DMS53 treated with DMSO at 0.1 percent for 48 hours (cell line): ENCODE measurements around the gene GALNT17.

Experiments used
- DNase-seq: peaks from one replicate; lab custom pipeline; 2025; ENCODE audit not compliant: unreplicated experiment; lab: John Stamatoyannopoulos, UW

The GALNT17 gene

DNA sequence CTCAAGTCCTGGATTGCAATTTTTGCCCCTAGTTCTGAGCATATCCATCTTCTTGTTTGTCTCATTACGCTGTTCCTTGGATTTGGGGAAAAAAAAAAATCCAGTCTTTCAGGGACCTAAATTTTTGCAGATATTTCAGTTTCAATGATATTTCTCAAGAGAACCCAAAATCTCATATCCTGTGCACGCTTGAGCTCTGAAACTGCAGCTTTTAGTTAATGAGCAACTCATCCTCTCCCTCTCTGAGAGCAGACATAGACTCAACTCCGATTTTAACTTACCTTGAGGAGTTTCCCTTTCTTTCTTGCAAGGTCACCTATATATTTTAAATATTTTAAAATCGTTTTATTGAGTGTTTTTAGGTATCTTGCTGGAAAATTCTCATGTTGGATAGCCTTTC is 200.3 kb downstream of the GALNT17 start:
- DNase-seq: no peak

DNA sequence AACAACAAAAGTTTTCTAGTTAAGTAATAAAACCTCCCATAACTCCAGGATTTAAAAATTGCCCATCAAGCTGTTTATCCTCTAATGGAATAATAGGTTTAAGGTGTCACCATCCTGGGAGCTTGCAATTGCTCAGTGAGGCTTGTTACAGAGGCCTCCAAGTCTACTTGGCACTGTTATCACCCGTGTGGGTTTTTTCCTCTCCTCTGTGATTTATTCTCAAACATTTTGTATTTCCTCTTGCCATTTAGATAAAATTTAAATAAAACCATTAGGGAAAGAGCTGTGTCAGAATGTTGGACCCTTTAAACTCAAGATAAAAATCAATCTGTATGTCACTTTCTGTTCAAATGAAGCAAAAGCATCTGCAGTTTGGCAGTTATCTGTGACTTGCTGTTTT is 202.6 kb downstream of the GALNT17 start:
- DNase-seq: no peak

DNA sequence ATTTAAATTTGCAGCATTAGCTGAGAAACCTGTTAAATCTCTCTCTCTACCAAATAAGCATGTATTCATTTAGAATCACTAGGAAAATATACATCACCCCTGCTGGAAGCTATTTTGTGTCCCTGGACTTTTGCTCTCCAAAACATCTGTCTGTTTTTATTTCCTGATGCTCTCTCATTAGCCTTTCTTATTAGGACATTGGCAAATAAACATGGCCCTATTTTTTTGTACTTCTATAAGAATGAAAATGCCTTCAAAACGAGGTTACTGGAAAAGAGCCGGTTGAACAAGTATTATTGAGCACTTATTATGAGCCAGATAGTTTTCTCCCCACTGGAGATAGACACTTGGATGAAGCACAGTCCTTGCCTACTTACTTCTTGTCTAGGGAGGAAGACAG is 206.9 kb downstream of the GALNT17 start:
- DNase-seq: no peak

DNA sequence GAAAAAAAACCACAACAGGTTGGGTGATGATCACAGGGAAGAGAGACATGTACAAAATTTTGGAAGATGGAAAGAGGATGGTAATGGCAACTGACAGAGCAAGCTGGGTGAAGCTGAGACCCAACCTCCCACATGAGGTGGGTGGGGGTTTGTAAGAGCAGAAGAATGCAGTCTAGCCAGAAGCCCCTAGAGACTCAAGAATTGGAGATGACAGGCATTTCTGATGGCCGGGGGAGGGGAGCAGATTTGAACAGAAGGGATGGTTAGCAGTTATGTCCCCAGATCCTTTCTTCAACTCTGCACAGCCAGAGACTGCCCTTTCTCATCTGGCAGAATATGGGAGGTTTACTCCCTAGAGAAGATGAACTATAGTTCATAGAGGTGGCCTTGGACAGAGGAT is 208.0 kb downstream of the GALNT17 start:
- no peak for DNase-seq

DNA sequence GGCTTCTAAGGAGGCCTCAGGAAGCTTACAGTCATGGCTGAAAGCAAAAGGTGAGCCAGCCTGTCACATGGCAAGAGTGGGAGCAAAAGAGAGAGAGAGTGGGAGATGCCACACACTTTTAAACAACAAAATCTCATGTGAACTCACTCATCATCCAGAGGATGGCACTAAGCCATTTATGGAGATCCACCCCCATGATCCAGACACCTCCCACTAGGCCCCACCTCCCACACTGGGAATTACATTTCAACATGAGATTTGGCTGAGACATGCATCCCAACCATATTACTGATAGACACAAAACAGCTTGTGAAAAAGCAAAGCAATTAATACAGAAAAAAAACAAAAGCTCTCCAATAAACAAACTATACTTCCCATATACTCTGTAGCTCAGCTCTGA is 210.3 kb downstream of the GALNT17 start:
- DNase-seq: no peak

DNA sequence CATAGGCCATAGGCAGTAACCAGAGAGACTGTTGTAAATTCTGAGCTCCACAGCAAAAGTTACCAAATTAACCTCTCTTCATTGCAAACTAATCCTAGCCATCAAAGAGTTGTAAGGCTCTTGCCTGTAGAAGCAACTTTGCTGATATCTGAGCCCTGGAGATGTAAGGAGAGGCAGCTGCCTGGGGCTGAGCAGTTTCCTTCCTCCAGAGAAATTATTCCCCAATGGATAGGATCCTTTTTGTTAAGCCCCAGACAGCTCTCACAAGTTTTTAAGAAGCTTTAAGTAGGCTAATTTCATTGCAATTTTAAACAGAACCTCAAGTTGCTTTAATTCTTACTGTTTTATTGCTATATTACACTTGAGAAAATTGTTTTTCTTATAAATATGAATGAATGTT is 211.1 kb downstream of the GALNT17 start:
- no peak for DNase-seq

GRCh38 chr7:71343892-71344291 is 211.9 kb downstream of the GALNT17 start:
- DNase-seq: no peak

GRCh38 chr7:71345117-71345884 is 213.4 kb downstream of the GALNT17 start:
- no peak for DNase-seq

DNA sequence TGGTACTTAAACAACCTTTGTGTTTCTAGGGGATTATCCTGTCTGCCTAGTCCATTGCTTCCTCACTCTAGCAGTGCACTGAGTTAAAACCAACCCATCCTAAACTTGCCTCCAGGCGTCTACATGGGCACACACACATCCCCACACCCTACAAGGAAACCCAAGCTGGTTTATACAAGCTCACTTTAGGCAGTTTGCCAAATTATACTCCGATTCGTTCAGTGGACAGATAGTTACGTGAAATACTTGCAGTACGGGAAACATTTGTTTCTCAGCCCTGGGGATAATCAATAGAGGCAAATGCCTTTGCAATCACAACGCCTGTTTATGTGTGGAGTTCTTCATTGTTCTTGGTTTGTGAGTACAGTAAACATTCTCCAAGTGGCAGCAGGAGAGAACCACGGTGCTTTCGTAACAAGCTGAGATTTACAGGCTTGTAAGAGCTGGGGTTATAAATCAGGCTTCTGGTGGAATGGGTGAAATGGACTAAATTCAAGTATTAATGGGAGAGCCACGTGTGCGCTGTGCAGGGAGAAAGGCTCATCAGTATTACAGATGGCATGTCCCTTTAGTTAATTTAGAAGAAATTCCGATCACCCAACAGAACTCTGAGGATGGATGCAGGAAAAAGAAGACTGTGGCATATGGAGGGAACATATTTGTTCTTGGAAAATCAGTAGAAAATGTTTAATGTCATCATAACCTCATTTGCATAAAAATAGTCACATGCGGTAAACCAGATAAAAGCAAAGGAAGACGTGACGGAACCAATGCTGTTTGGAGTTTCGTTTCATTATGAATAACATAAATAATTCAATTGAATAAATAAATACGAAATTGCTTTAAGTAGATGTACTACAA is 217.1 kb downstream of the GALNT17 start:
- no peak for DNase-seq

DNA sequence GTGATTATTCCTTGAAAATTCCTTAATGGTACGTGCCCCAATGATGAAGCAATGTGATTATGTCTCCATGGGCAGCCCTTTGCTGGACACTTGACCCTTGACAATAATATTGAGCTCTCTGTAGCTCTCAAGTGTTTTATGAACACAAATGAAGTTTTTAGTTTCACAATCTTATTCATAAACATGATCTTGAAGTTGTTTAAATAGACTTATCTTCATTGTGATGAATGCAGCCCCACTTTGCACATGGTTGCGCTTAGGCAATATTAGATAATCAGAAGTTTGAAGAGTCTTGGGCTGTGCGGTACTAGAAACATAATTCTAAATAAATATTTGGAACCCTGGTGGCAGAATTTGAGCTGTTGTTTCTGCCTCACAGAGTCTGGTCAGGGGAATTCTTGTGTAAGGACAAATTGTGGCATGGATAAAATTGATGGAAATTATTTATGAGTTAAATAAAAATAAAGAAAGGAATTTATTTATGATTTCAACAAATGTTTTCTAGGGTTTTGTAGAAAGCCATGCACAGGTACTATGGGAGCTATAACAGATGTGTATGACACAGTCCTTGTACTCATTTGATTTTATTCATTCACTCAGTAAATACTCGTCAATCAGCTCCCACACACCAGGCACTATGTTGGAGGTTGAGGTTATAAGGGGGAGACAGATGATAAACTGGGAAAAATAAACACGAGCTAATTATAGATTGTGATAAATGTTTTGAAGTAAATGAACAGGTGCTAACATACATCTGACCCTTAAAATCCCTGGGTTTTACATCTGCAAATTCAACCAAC is 217.9 kb downstream of the GALNT17 start:
- no peak for DNase-seq

DNA sequence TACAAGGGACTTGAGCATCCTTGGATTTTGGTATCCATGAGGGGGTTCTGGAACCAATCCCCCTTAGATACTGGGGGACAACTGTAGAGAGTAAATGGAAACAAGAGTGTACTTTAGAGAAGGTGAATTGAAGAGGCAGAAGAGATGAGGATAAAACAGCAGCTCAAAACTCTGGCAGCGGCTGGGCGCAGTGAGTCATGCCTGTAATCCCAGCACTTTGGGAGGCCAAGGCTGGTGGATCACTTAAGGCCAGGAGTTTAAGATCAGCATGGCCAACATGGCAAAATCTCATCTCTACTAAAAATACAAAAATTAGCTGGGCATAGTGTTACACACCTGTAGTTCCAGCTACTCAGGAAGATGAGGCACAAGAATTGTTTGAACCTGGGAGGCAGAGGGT is 218.7 kb downstream of the GALNT17 start:
- no peak for DNase-seq

GRCh38 chr7:71354716-71355115 is 222.8 kb downstream of the GALNT17 start:
- DNase-seq: no peak

DNA sequence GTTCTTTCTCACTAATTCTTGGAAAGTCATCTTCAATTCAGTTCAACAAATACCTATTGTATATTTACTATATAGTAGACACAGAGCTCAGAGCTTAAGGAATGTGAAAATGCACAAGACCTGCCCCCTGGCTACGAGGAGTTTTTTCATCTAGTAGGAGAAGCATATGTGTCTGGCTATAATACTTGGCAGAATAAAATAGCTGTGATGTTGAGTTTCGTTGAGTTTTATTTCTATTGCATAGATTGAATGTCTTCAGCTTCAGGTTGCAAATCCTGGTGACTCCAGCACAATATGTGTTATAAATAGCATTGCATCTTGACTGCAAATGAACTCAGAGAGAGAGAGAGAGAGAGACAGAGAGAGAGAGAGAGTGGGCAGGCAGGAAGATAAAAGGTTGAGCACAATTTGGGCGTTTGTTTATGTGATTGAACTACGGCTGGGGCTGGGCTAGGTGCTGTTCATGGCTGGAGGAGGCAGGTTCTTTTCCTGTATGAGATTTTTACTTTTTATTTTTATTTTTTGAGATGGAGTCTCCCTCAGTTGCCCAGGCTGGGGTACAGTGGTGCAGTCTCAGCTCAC is 229.6 kb downstream of the GALNT17 start:
- no peak for DNase-seq

DNA sequence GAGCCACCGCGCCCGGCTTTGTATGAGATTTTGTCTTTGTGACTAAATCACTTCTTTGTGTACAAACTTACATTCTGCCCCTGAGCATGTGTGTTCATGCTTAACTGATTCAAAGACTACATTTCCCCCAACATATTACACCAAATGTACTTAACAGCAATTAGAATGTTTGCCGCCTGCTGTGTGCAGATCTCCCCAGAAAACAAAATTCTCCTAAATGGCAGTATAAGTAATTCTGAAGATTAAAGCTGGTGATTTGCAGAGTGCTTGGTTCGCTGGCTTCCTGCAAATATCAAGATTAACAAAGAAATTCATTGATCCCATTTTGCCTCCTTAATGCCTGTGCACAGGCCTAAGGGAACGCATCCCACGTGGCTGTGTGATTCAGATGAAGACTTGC is 230.3 kb downstream of the GALNT17 start:
- DNase-seq: no peak

- no peak for DNase-seq
Observed at GRCh38 chr7:71363223-71363622, 231.3 kb downstream of the GALNT17 start.

DNA sequence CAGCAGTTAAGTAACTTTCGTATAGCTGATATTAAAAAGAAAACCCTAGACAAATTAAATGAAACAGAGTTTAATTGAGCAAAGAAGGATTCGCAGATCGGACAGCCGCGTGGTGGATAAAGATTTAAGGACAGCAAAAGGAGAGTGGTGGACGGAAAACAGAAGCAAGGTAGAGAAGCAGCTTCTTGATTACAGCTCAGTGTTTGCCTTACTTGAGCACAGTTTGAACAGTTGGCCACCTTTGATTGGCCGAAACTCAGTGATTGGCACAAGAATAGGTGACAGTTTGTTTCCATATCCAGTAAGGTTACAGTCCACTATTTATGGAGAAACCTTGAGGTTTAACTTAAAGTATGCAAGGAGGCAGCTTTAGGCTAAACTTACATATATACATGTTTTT is 231.7 kb downstream of the GALNT17 start:
- no peak for DNase-seq

DNA sequence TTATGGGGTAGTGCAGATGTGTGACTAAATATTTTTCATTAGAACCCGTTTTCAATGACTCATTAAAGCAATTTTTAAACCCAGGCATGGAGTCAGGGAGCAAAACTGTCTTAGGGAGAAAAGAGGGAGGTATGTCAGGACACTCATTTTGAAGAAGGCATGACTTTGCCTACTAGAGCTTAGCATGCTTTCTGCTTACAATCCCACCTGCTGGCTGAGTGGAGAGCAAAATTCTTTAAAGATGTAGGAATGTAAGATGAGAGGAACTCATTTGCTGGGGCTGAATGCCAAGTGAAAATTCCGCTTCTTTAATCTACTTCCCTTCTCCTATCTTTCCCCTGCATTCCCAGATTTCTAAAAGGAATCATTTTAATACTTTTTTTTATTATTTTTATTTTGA is 232.6 kb downstream of the GALNT17 start:
- DNase-seq: no peak

GRCh38 chr7:71372991-71373390 is 241.0 kb downstream of the GALNT17 start:
- no peak for DNase-seq

- DNase-seq: no peak
Observed at GRCh38 chr7:71377062-71377461, 245.1 kb downstream of the GALNT17 start.

DNA sequence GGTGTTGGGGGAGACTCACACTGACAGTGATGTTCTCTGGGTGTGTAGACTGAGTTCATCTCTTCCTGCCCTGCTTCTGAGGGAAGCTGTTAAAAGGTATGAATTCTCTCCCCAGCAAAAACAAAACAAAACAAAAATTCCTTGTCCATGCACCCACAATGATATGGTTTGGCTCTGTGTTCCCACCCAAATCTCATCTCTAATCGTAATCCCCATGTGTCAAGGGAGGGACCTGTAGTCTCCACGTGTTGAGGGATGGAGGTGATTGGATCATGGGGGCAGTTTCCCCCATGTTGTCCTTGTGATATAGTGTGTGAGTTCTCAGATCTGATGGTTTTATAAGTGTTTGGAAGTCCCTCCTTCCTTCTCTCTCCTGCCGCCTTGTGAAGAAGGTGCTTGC is 245.5 kb downstream of the GALNT17 start:
- no peak for DNase-seq

- no peak for DNase-seq
Observed at GRCh38 chr7:71384094-71384493, 252.2 kb downstream of the GALNT17 start.
